NCI-H2081 treated with DMSO at 0.1 percent for 48 hours (cell line): Measurements from ENCODE around the gene SYCN.
"Not testable (repeated sequence)": the region's sequence is repeated elsewhere in the genome, so short reads cannot be mapped to it uniquely, and the experiment has no call there.

Source experiments
- DNase-seq: peaks from one replicate; lab custom pipeline; 2025; lab: John Stamatoyannopoulos, UW

Gene SYCN

GRCh38 chr19:39224910-39225309, 20.8 kb upstream of the SYCN start:
- DNase-seq = no peak

GRCh38 chr19:39223703-39224279, 19.7 kb upstream of the SYCN start:
- DNase-seq = no peak

GRCh38 chr19:39219108-39219507, 15.0 kb upstream of the SYCN start:
- not testable (repeated sequence) for DNase-seq

GRCh38 chr19:39218230-39219007, 14.4 kb upstream of the SYCN start:
- DNase-seq = no peak

- DNase-seq = no peak
These were observed 13.0 kb upstream of the SYCN start for GRCh38 chr19:39217094-39217493.

GRCh38 chr19:39215323-39215722, 11.3 kb upstream of the SYCN start:
- DNase-seq = not testable (repeated sequence)

GRCh38 chr19:39212375-39212742, 8.3 kb upstream of the SYCN start:
- DNase-seq = no peak

GRCh38 chr19:39211731-39212374, 7.8 kb upstream of the SYCN start:
- DNase-seq = no peak

GRCh38 chr19:39209196-39209595, 5.1 kb upstream of the SYCN start:
- DNase-seq = no peak

- DNase-seq = no peak
These were observed 4.2 kb upstream of the SYCN start for GRCh38 chr19:39208175-39208795.

GRCh38 chr19:39207293-39207836, 3.3 kb upstream of the SYCN start:
- DNase-seq = no peak

GRCh38 chr19:39206122-39206521, 2.1 kb upstream of the SYCN start:
- no peak for DNase-seq

- no peak for DNase-seq
These were observed 1.3 kb upstream of the SYCN start for GRCh38 chr19:39205449-39205764.

- DNase-seq = no peak
These were observed 1.1 kb downstream of the SYCN start for GRCh38 chr19:39202998-39203355.

GRCh38 chr19:39200803-39201115, 3.3 kb downstream of the SYCN start:
- no peak for DNase-seq

GRCh38 chr19:39200066-39200802, 3.8 kb downstream of the SYCN start:
- DNase-seq = no peak

- no peak for DNase-seq
These were observed 5.0 kb downstream of the SYCN start for GRCh38 chr19:39199025-39199424.

- DNase-seq = no peak
These were observed 6.3 kb downstream of the SYCN start for GRCh38 chr19:39197808-39198207.

GRCh38 chr19:39196860-39197562, 7.1 kb downstream of the SYCN start, which contains the start of gene NCCRP1:
Gene NCCRP1 (plus strand): TSS chr19:39196964. CDS start chr19:39196983, 19 bp downstream.
- DNase-seq = no peak

- no peak for DNase-seq
These were observed 7.7 kb downstream of the SYCN start for GRCh38 chr19:39196320-39196719.

- DNase-seq = no peak
These were observed 8.3 kb downstream of the SYCN start for GRCh38 chr19:39195755-39196154.
